ENCODE data around the gene TAS2R46.

TAS2R46 gene

DNA sequence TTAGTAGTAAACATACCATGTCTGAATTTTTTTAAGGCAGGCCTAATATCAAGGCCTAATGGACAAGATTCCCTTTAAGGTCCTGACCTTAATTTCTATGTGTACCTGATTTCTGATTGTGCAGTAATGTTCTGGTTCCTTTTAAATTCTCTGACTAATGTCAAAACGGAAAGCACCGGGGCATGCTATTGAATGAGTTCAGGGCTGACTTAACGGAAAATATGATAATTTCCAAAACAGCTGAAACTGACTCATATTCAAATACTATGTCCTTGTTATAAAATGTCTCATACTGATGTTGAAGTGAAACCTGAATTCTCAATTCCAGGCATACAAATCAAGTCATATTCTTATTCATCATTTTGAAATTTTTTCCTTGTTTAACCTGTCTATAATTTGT lies 23.3 kb upstream of the TAS2R46 start:
- no peak for DNase-seq (ENCODE audit: low read depth)
- TF ChIP-seq, protein P1, sequence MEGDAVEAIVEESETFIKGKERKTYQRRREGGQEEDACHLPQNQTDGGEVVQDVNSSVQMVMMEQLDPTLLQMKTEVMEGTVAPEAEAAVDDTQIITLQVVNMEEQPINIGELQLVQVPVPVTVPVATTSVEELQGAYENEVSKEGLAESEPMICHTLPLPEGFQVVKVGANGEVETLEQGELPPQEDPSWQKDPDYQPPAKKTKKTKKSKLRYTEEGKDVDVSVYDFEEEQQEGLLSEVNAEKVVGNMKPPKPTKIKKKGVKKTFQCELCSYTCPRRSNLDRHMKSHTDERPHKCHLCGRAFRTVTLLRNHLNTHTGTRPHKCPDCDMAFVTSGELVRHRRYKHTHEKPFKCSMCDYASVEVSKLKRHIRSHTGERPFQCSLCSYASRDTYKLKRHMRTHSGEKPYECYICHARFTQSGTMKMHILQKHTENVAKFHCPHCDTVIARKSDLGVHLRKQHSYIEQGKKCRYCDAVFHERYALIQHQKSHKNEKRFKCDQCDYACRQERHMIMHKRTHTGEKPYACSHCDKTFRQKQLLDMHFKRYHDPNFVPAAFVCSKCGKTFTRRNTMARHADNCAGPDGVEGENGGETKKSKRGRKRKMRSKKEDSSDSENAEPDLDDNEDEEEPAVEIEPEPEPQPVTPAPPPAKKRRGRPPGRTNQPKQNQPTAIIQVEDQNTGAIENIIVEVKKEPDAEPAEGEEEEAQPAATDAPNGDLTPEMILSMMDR (IDR thresholded peaks at IDR 0.05; ENCODE audit: insufficient read depth, low read depth, low read length, missing control alignments): no peak
- H3K4me3 ChIP-seq (ENCODE audit: low read length): no peak overlapping the region

DNA sequence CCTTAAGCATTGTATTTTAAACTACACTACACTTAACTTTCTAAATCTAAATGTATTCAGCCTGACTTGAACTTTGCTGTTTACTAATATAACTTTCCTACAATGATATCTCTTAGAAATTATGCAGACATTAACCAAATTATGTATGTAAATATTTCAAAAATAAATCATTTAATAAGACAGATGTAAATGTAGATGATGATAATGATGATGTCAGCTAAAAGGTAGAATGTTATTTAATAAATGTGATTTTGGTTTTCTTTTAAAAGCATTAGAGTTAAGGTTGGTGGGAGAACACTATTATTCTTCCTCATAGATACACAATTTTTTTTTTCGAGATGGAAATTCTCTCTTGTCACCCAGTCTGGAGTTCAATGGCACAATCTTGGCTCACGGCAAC lies 19.9 kb upstream of the TAS2R46 start:
- TF ChIP-seq, protein P1 (IDR thresholded peaks at IDR 0.05; ENCODE audit: insufficient read depth, low read depth, low read length, missing control alignments): no peak
- no peak overlapping the region for H3K4me3 ChIP-seq (ENCODE audit: low read length)
- no peak for DNase-seq (ENCODE audit: low read depth)

DNA sequence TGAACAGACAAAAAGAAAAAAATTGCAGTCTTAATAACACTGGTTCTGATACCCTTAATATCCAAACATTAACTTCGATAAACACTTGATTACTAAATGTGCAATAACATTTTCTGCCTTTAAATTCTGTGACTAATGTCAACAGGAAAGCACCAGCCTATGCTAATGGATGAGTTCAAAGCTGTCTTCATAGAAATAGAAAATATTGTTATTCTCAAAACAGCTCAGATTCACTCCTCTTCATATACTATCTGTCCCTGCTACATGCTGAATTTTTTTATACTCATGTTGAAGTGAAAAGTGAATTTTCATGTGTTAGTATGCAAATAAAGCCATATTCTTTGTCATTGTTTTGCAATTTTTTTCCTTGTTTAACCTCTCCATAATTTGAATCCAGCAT lies 16.2 kb upstream of the TAS2R46 start:
- DNase-seq (ENCODE audit: low read depth): no peak
- no peak overlapping the region for H3K4me3 ChIP-seq (ENCODE audit: low read length)
- TF ChIP-seq, protein P1 (IDR thresholded peaks at IDR 0.05; ENCODE audit: insufficient read depth, low read depth, low read length, missing control alignments): no peak

DNA sequence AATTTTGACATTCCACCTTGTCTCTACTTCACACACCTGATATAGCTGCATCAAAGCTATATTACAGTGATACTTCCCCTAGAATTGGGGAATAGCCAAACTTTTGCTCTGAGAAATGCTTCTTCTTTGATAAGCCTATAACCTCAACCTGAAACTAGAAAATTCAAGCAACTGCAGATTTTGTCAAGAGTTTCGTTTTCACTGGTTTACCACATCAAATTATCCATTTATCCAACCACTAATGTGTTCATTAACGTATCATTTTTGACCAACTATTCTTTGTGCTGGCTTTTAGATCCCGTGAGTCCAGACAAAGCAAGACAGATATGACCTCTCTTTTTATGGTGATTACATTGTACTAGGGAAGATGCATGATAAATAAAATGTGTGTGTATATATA lies 13.5 kb upstream of the TAS2R46 start:
- TF ChIP-seq, protein P1 (IDR thresholded peaks at IDR 0.05; ENCODE audit: insufficient read depth, low read depth, low read length, missing control alignments): no peak
- no peak for DNase-seq (ENCODE audit: low read depth)
- H3K4me3 ChIP-seq (ENCODE audit: low read length): no peak overlapping the region

DNA sequence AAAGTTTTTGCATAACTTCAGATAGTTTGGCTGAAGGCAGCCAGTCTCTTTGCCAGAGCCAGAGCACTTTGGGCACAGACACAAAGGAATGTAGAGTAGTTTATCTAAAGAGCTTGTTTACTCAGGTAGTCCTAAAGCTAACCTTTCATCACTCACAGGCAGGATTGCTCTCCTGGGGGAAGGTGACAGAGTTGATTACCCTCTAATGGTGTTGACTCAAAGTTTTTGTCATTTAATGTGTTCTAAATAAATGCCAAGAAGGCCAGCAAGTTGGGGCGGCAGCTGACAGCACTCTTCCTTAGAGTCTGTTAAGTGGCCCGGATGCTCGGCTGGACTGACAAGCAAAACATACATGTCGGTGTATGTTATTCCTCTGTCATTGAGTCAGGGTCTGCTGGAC lies 9.3 kb upstream of the TAS2R46 start:
- DNase-seq (ENCODE audit: low read depth): no peak
- TF ChIP-seq, protein P1 (IDR thresholded peaks at IDR 0.05; ENCODE audit: insufficient read depth, low read depth, low read length, missing control alignments): no peak
- H3K4me3 ChIP-seq (ENCODE audit: low read length): no peak overlapping the region

DNA sequence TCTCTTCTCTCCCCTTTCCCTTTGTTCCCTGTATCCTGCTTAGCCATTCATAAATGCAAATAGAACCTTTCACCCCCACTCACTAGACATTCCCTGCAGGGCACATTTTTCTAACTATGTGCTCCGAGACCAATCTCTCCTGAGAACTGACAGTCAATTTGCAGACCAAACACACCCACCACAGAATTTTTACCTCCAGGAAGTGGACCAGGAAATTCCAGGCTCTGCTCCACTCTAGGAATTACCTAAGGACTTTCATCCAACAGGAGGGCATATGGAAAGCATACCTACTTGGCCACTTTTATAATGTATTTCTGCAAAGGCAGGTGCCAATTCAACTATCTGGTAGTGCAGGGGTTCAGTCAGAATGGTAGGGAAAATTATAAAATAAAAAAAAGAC lies 8.9 kb upstream of the TAS2R46 start:
- DNase-seq (ENCODE audit: low read depth): no peak
- no peak overlapping the region for H3K4me3 ChIP-seq (ENCODE audit: low read length)
- TF ChIP-seq, protein P1 (IDR thresholded peaks at IDR 0.05; ENCODE audit: insufficient read depth, low read depth, low read length, missing control alignments): no peak

DNA sequence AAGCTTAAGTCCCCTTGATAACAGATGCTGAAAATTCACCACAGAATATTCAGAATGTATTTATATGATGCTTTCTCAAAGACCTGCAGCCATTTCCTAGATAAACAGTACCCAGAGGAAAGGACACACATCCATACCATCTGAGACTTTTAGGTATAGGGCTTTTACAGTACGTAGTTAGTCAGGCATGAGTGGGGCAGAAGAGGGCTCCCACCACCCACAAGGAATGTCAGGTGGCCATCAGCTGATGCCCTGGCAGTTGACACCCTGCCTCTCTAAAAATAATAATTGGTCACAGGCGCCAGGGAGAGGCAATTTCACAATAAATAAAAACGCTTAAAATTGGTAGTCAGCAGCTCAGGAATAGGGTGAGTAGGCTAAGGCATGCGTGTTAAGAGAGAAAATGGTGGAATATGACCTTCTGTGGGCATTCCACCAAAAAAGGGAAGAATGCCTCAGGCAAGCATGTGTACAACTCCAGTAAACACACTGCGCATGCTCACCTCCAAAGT lies 7.8 kb upstream of the TAS2R46 start:
- no peak for DNase-seq (ENCODE audit: low read depth)
- H3K4me3 ChIP-seq (ENCODE audit: low read length): no peak overlapping the region
- TF ChIP-seq, protein P1 (IDR thresholded peaks at IDR 0.05; ENCODE audit: insufficient read depth, low read depth, low read length, missing control alignments): no peak
